Nucleus accumbens (tissue), 56 donors: Measurements from ENCODE around the gene APLN.
A peak's percentile ranks its signal among the peaks of the same experiment; 100 is the strongest.

Experiments
- DNase-seq, 56 donors: peaks; one replicate each; lab custom pipeline; 2025; lab: John Stamatoyannopoulos, UW

APLN gene

DNA sequence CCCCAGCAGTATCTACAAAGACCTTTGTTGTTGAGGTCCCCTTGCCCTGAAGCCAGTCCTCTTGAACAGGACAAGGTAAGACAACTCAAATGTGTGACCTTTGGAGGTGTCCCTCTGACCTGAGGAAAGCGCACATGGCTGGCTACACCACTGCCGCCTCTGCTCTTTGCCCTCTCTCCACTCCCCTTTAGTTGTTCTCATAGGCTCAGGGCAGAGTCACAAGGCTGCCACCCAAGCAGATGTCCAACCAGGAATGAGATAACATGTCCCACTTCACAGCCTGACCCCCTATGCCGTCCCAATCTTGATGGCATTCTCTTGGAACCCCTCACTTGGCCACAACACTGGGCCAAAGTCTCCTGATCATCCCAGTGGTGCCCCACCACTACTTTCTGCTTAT lies 46.3 kb downstream of the APLN start:
- no peak for DNase-seq

DNA sequence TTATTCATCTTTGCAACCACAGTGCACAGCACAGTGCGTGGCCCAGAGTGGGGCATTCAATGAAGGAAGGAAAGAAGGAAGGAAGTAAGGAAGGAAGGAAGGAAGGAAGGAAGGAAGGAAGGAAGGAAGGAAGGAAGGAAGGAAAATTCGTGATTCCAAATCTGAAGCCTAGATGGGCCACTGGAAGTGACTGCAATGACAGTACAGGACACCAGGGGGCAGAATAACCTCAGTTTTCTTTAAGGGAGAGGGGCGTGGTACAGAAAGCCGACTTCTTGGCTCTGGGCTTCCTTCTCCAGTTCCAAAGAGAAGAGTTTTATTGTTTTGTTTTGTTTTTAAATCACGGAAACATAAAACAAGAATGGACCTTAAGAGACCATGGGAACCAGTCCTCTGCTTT lies 47.8 kb downstream of the APLN start:
- DNase-seq: peak in 39 of 56 donors; percentile 0 to 70 (median 13)

DNA sequence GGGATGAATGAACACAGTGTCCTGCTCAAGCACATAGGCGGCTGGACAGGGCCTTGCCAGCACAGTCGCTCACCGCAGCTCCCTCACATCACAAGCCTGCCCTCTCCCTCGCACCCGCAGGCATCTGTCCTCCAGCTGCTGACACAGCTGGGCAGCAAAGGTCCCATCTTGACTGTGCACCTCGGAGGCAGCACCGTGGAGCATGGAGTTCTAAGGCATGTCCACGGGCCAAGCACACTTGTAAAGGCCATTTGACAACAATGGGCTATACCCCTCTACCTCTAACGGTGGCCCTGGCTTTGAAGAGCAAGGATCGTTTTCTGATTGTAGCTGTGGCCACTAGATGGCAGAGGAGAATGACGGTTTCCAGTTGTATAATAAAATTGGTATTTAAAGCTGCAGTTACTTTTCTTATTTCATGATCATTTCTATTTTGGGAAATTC lies 53.8 kb downstream of the APLN start:
- DNase-seq: peak in 45 of 56 donors; percentile 1 to 65 (median 28)

DNA sequence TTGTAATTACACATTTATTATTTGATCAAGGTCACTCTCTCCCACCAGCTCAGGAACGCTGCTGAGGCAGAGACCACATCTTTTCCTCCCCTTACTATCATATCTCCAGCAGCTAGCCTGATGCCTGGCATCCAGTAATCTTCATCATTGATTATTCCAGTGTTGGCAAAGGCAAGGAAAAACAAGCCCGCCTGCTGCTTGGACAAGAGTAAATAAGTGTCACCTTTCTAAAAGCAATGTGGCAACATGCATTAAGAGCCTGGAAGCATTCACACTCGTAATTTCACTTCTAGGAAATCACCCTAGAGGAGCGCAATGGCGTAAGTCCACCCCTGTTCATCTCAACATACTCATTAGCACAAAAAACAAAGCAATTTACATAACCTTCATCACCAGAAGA lies 54.8 kb downstream of the APLN start:
- DNase-seq: no peak

- no peak for DNase-seq
Observed at GRCh38 chrX:129599499-129599898, 55.3 kb downstream of the APLN start.

DNA sequence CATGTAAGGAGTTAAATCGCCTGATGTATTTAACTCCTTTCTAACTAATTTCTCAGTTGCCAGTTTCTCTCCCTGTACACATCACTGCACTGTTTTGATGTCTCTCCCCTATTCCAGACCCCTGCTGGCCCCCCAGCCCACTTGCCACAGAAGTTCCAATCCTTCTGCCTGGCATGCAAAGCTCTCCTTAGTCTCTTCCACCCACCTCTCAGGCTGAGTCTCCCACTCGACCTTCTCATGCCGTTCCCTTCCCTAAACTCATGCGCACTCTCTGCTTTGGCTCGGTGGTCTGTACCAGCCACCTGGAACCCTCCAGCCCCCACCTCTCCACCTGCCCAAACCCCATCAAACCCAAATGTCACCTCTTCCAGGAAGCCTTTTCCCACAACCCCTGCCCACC lies 56.9 kb downstream of the APLN start:
- no peak for DNase-seq

DNA sequence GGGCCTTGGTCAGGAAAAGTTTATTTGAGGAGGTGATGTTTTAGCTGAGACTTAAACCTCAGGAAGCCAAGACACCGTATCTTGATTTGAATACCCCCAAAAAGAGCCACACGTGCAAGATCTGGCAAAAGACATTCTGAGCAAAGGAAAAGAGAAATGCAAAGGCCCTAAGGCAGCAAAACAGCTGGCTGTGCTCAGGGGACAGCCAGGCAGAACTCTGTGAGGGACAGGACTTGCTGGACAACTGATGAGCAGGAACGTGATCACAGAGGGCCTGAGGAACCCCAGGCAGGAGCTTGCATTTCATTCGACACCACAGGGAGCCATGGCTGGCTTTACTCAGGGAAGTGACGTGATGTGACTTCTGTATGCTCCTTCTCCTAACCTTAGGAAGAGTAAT lies 58.7 kb downstream of the APLN start:
- no peak for DNase-seq
